Activated naive CD8-positive, alpha-beta T cell treated with anti-CD3 and anti-CD28 coated beads, Interleukin-2, amount 10 ng/mL, durations not matched to agents 7 days and 5 days (primary cell): ENCODE measurements around the gene RAP1GAP2. TPM values are rescaled to one million over a fixed set of nuclear protein-coding genes. Genes with fewer than 3 reads are reported as not detected.

ENCODE experiments used
- ATAC-seq: fragments of 150-1000 bp; cut with Tn5 transposase; one replicate; pipeline ENCODE4 v1.10.0; 2021; ENCODE audit warnings: low read depth, moderate library complexity
- POLR2A ChIA-PET: fragments of 350-600 bp; sonication (Branson Sonifier 250); formaldehyde crosslinking; loops from one replicate; lab custom pipeline; 2021; ENCODE audit warnings: antibody characterized with exemption; lab: Charles Lee
- DNase-seq: peaks from one replicate; pipeline ENCODE4 v3.0.0; 2021
- H3K27ac Mint-ChIP-seq: one replicate; pipeline ENCODE4 v1.8.0; 2022; ENCODE audit warnings: mild to moderate bottlenecking, mixed read lengths
- H3K27me3 Mint-ChIP-seq: one replicate; pipeline ENCODE4 v1.8.0; 2022; ENCODE audit warnings: mild to moderate bottlenecking, moderate library complexity, mixed read lengths
- H3K36me3 Mint-ChIP-seq: one replicate; pipeline ENCODE4 v1.8.0; 2021; ENCODE audit warnings: mild to moderate bottlenecking, mixed read lengths
- H3K4me1 Mint-ChIP-seq: one replicate; pipeline ENCODE4 v1.8.0; 2021; ENCODE audit warnings: mixed read lengths
- H3K4me3 Mint-ChIP-seq: one replicate; pipeline ENCODE4 v1.8.0; 2022; ENCODE audit warnings: mild to moderate bottlenecking, moderate library complexity, mixed read lengths
- H3K9me3 Mint-ChIP-seq: one replicate; pipeline ENCODE4 v1.8.0; 2021; ENCODE audit warnings: mixed read lengths
- total RNA-seq, 2 experiments: library from RNA; stranded (reverse); gene quantifications; one replicate each; pipeline ENCODE4 v1.2.3, GENCODE V29; 2021

RAP1GAP2 gene
- total RNA-seq, 2 experiments from 2014 or later, result 4.0 to 4.8 TPM

GRCh38 chr17:3009411-3009920 lies 213.2 kb downstream of the RAP1GAP2 start:
- POLR2A ChIA-PET, result no interaction called here
- Mint-ChIP-seq H3K4me3 (no peak overlapping the region), H3K27ac (no peak overlapping the region), H3K9me3 (no peaks in the 10 kb centered on the region), H3K27me3 (no peaks in the 10 kb centered on the region), H3K36me3 (no peaks in the 10 kb centered on the region), H3K4me1 (no peaks in the 10 kb centered on the region)
- no peak for ATAC-seq
- no peak for DNase-seq

- Mint-ChIP-seq H3K36me3 (no peaks in the 10 kb centered on the region), H3K9me3 (no peaks in the 10 kb centered on the region), H3K4me1 (no peaks in the 10 kb centered on the region), H3K4me3 (no peak overlapping the region), H3K27ac (no peak overlapping the region), H3K27me3 (no peaks in the 10 kb centered on the region)
- POLR2A ChIA-PET, result no interaction called here
- DNase-seq (no peak), ATAC-seq (no peak)
Observed at GRCh38 chr17:3011891-3012290, 215.7 kb downstream of the RAP1GAP2 start.

- Mint-ChIP-seq H3K36me3 (no peaks in the 10 kb centered on the region), H3K4me3 (no peak overlapping the region)
- POLR2A ChIA-PET, result no interaction called here
Observed at GRCh38 chr17:3012926-3013581, 216.8 kb downstream of the RAP1GAP2 start.

GRCh38 chr17:3015890-3016289 lies 219.7 kb downstream of the RAP1GAP2 start:
- H3K4me1 Mint-ChIP-seq, result no peaks in the 10 kb centered on the region
- no peak for DNase-seq
- H3K4me3 Mint-ChIP-seq, result no peak overlapping the region
- no peak overlapping the region for H3K27ac Mint-ChIP-seq
- H3K27me3 Mint-ChIP-seq, result no peaks in the 10 kb centered on the region
- ATAC-seq, result no peak
- POLR2A ChIA-PET, result no interaction called here
- H3K36me3 Mint-ChIP-seq, result peaks cover 2% of the 10 kb centered on the region
- peaks cover 1% of the 10 kb centered on the region for H3K9me3 Mint-ChIP-seq

More at GRCh38 chr17:3012926-3013581, 216.8 kb downstream of the RAP1GAP2 start:
- Mint-ChIP-seq H3K27ac (no peak overlapping the region), H3K4me1 (no peaks in the 10 kb centered on the region), H3K9me3 (no peaks in the 10 kb centered on the region), H3K27me3 (no peaks in the 10 kb centered on the region)
- ATAC-seq (peak; percentile 70), DNase-seq (peak; percentile 56)

- DNase-seq, result no peak
- peaks cover 2% of the 10 kb centered on the region for H3K36me3 Mint-ChIP-seq
- H3K4me1 Mint-ChIP-seq, result no peaks in the 10 kb centered on the region
- H3K4me3 Mint-ChIP-seq, result no peak overlapping the region
- no peak for ATAC-seq
- POLR2A ChIA-PET, result no interaction called here
- H3K27me3 Mint-ChIP-seq, result no peaks in the 10 kb centered on the region
- H3K9me3 Mint-ChIP-seq, result peaks cover 1% of the 10 kb centered on the region
- H3K27ac Mint-ChIP-seq, result no peak overlapping the region
Observed at GRCh38 chr17:3017936-3018335, 221.7 kb downstream of the RAP1GAP2 start.

- ATAC-seq (no peak), DNase-seq (no peak)
- H3K4me1 Mint-ChIP-seq, result no peaks in the 10 kb centered on the region
- POLR2A ChIA-PET, result no interaction called here
- H3K27me3 Mint-ChIP-seq, result no peaks in the 10 kb centered on the region
- no peak overlapping the region for H3K27ac Mint-ChIP-seq
- no peak overlapping the region for H3K4me3 Mint-ChIP-seq
- H3K9me3 Mint-ChIP-seq, result peaks cover 3% of the 10 kb centered on the region
- peaks cover 2% of the 10 kb centered on the region for H3K36me3 Mint-ChIP-seq
Observed at GRCh38 chr17:3019761-3020160, 223.5 kb downstream of the RAP1GAP2 start.

- no peak overlapping the region for H3K27ac Mint-ChIP-seq
- peaks cover 3% of the 10 kb centered on the region for H3K9me3 Mint-ChIP-seq
- H3K4me1 Mint-ChIP-seq, result no peaks in the 10 kb centered on the region
- DNase-seq, result no peak
- H3K36me3 Mint-ChIP-seq, result peaks cover 2% of the 10 kb centered on the region
- no peaks in the 10 kb centered on the region for H3K27me3 Mint-ChIP-seq
- POLR2A ChIA-PET, result no interaction called here
- ATAC-seq, result no peak
- no peak overlapping the region for H3K4me3 Mint-ChIP-seq
Observed at GRCh38 chr17:3020381-3020780, 224.1 kb downstream of the RAP1GAP2 start.

GRCh38 chr17:3022197-3022596 lies 226.0 kb downstream of the RAP1GAP2 start:
- ATAC-seq, result no peak
- no peak for DNase-seq
- H3K36me3 Mint-ChIP-seq, result peaks cover 2% of the 10 kb centered on the region
- H3K9me3 Mint-ChIP-seq, result peaks cover 3% of the 10 kb centered on the region
- H3K27me3 Mint-ChIP-seq, result no peaks in the 10 kb centered on the region
- H3K4me3 Mint-ChIP-seq, result no peak overlapping the region
- no peaks in the 10 kb centered on the region for H3K4me1 Mint-ChIP-seq
- H3K27ac Mint-ChIP-seq, result no peak overlapping the region
- POLR2A ChIA-PET, result no interaction called here

GRCh38 chr17:3024346-3024745 lies 228.1 kb downstream of the RAP1GAP2 start:
- Mint-ChIP-seq H3K4me3 (no peak overlapping the region), H3K27ac (no peak overlapping the region), H3K36me3 (peaks cover 2% of the 10 kb centered on the region), H3K4me1 (no peaks in the 10 kb centered on the region), H3K9me3 (peaks cover 3% of the 10 kb centered on the region), H3K27me3 (no peaks in the 10 kb centered on the region)
- no peak for ATAC-seq
- POLR2A ChIA-PET, result no interaction called here
- DNase-seq, result no peak

GRCh38 chr17:3025421-3026124 lies 229.3 kb downstream of the RAP1GAP2 start:
- ATAC-seq, result no peak
- H3K27ac Mint-ChIP-seq, result no peak overlapping the region
- POLR2A ChIA-PET, result no interaction called here
- H3K27me3 Mint-ChIP-seq, result no peaks in the 10 kb centered on the region
- no peak for DNase-seq
- H3K36me3 Mint-ChIP-seq, result peaks cover 2% of the 10 kb centered on the region
- H3K4me3 Mint-ChIP-seq, result no peak overlapping the region
- H3K4me1 Mint-ChIP-seq, result no peaks in the 10 kb centered on the region
- peaks cover 3% of the 10 kb centered on the region for H3K9me3 Mint-ChIP-seq

GRCh38 chr17:3026125-3026855 lies 230.1 kb downstream of the RAP1GAP2 start:
- peaks cover 2% of the 10 kb centered on the region for H3K9me3 Mint-ChIP-seq
- H3K4me3 Mint-ChIP-seq, result no peak overlapping the region
- no peak for ATAC-seq
- no peaks in the 10 kb centered on the region for H3K36me3 Mint-ChIP-seq
- no peaks in the 10 kb centered on the region for H3K27me3 Mint-ChIP-seq
- POLR2A ChIA-PET, result no interaction called here
- DNase-seq, result no peak
- H3K27ac Mint-ChIP-seq, result no peak overlapping the region
- H3K4me1 Mint-ChIP-seq, result no peaks in the 10 kb centered on the region

- no peak overlapping the region for H3K4me3 Mint-ChIP-seq
- no peak for ATAC-seq
- H3K9me3 Mint-ChIP-seq, result peaks cover 2% of the 10 kb centered on the region
- POLR2A ChIA-PET, result no interaction called here
- no peaks in the 10 kb centered on the region for H3K36me3 Mint-ChIP-seq
- no peaks in the 10 kb centered on the region for H3K4me1 Mint-ChIP-seq
- H3K27me3 Mint-ChIP-seq, result no peaks in the 10 kb centered on the region
- H3K27ac Mint-ChIP-seq, result no peak overlapping the region
- DNase-seq, result no peak
Observed at GRCh38 chr17:3026856-3027751, 230.9 kb downstream of the RAP1GAP2 start.
